GM12878 (cell line): ENCODE results near the gene MSH3.

Experiments
- CTCF ChIP-seq, 3 experiments: IDR thresholded peaks in 2 of 3; conservative IDR thresholded peaks in 1 of 3; 2 replicates each; pipeline ENCODE4 v1.5.1; 2011; ENCODE audit warnings: low read depth in 3 of 3, low read length in 3 of 3, mild to moderate bottlenecking in 3 of 3, control low read depth in 2 of 3, moderate library complexity in 2 of 3, inconsistent platforms in 1 of 3, mixed read lengths in 1 of 3; ENCODE audit not compliant: control insufficient read depth in 2 of 3, insufficient read depth in 1 of 3; ENCODE audit errors: extremely low read depth in 1 of 3
- EP300 ChIP-seq, 2 experiments: fragments of 150-350 bp in 1 of 2; IDR thresholded peaks; 2 replicates each; pipeline ENCODE4 v1.6.1; 2011 to 2012; ENCODE audit warnings: low read depth in 2 of 2, low read length in 2 of 2, borderline replicate concordance in 1 of 2, improper control_type of control experiment in 1 of 2, inconsistent platforms in 1 of 2; ENCODE audit not compliant: control insufficient read depth in 1 of 2
- EZH2 ChIP-seq: IDR thresholded peaks from 2 replicates; pipeline ENCODE4 v1.6.1; 2012; ENCODE audit warnings: low read depth, mild to moderate bottlenecking, control low read depth, inconsistent platforms, low read length, borderline replicate concordance; ENCODE audit not compliant: control insufficient read depth
- HDAC2 ChIP-seq: fragments of 200-600 bp; sonication (generic); IDR thresholded peaks from 2 replicates; pipeline ENCODE4 v1.6.1; 2017
- PAX5 ChIP-seq: IDR thresholded peaks from 2 replicates; pipeline ENCODE4 v1.6.1; 2011; ENCODE audit warnings: low read depth, low read length, borderline replicate concordance
- PML ChIP-seq: IDR thresholded peaks from 2 replicates; pipeline ENCODE4 v1.6.1; 2012; ENCODE audit warnings: low read length, inconsistent platforms
- POLR2A ChIP-seq: IDR thresholded peaks from 2 replicates; pipeline ENCODE4 v1.6.1; 2011; ENCODE audit warnings: low read depth, mild to moderate bottlenecking, low read length
- TBL1XR1 ChIP-seq: IDR thresholded peaks from 2 replicates; pipeline ENCODE4 v1.6.1; 2012; ENCODE audit warnings: low read depth, low read length, improper control_type of control experiment
- ZNF24 ChIP-seq: fragments of 450-650 bp; IDR thresholded peaks from 2 replicates; pipeline ENCODE4 v1.6.1; 2017; ENCODE audit warnings: antibody characterized with exemption, mild to moderate bottlenecking
- TF ChIP-seq, protein P1 (sequence below): fragments of 450-650 bp; IDR thresholded peaks from 2 replicates; pipeline ENCODE4 v1.6.1; 2017; ENCODE audit warnings: borderline replicate concordance

DNA sequence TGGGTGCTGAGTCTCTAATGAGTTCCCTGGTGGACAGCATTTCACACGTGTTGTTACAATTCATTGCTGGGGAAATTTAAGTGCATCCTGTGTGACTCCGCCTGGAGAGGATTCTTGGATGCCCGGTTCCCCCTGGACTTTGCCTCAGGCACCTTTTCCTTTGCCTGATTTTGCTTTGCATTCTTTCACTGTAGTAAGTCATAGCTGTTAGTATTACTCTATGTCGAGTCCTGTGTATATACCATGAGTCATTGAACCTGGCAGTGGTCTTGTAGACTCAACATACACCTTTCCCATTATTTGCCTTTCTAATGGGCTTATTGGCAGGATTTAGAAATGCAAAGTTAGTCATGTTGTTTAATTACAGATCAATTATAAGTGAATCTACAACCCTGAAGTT is 82.3 kb downstream of the MSH3 start:
- TF ChIP-seq, protein P1, sequence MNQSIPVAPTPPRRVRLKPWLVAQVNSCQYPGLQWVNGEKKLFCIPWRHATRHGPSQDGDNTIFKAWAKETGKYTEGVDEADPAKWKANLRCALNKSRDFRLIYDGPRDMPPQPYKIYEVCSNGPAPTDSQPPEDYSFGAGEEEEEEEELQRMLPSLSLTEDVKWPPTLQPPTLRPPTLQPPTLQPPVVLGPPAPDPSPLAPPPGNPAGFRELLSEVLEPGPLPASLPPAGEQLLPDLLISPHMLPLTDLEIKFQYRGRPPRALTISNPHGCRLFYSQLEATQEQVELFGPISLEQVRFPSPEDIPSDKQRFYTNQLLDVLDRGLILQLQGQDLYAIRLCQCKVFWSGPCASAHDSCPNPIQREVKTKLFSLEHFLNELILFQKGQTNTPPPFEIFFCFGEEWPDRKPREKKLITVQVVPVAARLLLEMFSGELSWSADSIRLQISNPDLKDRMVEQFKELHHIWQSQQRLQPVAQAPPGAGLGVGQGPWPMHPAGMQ = no peak
- TF ChIP-seq EZH2 = no peak
- TF ChIP-seq TBL1XR1 = no peak
- no peak for TF ChIP-seq PAX5
- TF ChIP-seq ZNF24 = no peak
- no peak for TF ChIP-seq CTCF (IDR thresholded peaks at IDR 0.05 in 2 of 3, conservative IDR thresholded peaks at IDR 0.05 in 1 of 3; ENCODE audit: control insufficient read depth in 2 of 3, extremely low read depth in 1 of 3, insufficient read depth in 1 of 3, low read depth in 3 of 3, low read length in 3 of 3)
- TF ChIP-seq EP300 (IDR thresholded peaks at IDR 0.05; ENCODE audit: borderline replicate concordance in 1 of 2, control insufficient read depth in 1 of 2, low read depth in 2 of 2, low read length in 2 of 2) = no peak
- TF ChIP-seq HDAC2 = no peak
- TF ChIP-seq POLR2A = no peak
- TF ChIP-seq PML = no peak
